ENCODE measurements around the gene FOSL2.

- TF ChIP-seq CTCF (conservative IDR thresholded peaks at IDR 0.05; ENCODE audit: low read depth, low read length) = no peak
- TF ChIP-seq EZH2 (IDR thresholded peaks at IDR 0.05; ENCODE audit: low read length, unreplicated experiment) = no peak
Observed at GRCh38 chr2:28424799-28425463, 32.3 kb downstream of the FOSL2 start.

All from PC-3 (cell line).